HepG2 (cell line): ENCODE measurements around the gene PTRHD1. TPM values are rescaled to one million over a fixed set of nuclear protein-coding genes. Genes with fewer than 3 reads are reported as not detected.
A peak's percentile ranks its signal among the peaks of the same experiment; 100 is the strongest.

Source experiments
- ATAC-seq: fragments of 200-7000 bp; cut with Tn5 transposase; 3 replicates; pipeline ENCODE4 v1.9.1; 2020; ENCODE audit warnings: mild to moderate bottlenecking, moderate library complexity
- BruUV-seq: library from RNA; stranded (reverse); fragments of 400-500 nt; replicated peaks from 2 replicates; lab custom pipeline; 2021; lab: Mats Ljungman, UMichigan
- CTCF ChIA-PET: fragments of 300-600 bp; formaldehyde crosslinking; extraction: SDS; loops from one replicate; lab custom pipeline; 2021; ENCODE audit warnings: low total read pairs, inconsistent platforms, low intra/inter-chr PET ratio; lab: Yijun Ruan, JAX
- POLR2A ChIA-PET: fragments of 350-600 bp; sonication (Branson Sonifier 250); formaldehyde crosslinking; loops from one replicate; lab custom pipeline; 2020; ENCODE audit warnings: antibody characterized with exemption, inconsistent platforms; lab: Yijun Ruan, JAX
- DNase-seq: peaks from one replicate; pipeline ENCODE4 v3.0.0-alpha.2; 2015; ENCODE audit warnings: low spot score
- FAIRE-seq: peaks from 3 replicates; lab custom pipeline; 2011; peaks lifted over from hg19 to GRCh38; lab: Jason Lieb, UNC
- H2AFZ ChIP-seq: one replicate; pipeline ENCODE4 v1.6.1; 2011; ENCODE audit warnings: low read length, inconsistent platforms
- H3K27ac ChIP-seq: fragments of 300-600 bp; 3 replicates; pipeline ENCODE4 v1.8.0; 2011; ENCODE audit warnings: mixed run types, mild to moderate bottlenecking, mixed read lengths, low read length, inconsistent platforms; ENCODE audit not compliant: insufficient read depth; ENCODE audit errors: extremely low read length
- H3K27me3 ChIP-seq, 2 experiments: fragments of 200-600 bp in 1 of 2; 2 replicates in 1 of 2; 3 replicates in 1 of 2; pipeline versions ENCODE4 v1.6.0 to v1.8.0; 2011; ENCODE audit warnings: low read length in 2 of 2, mild to moderate bottlenecking in 2 of 2, moderate library complexity in 2 of 2, inconsistent platforms in 1 of 2; ENCODE audit not compliant: insufficient read depth in 2 of 2, control insufficient read depth in 1 of 2
- H3K36me3 ChIP-seq, 2 experiments: fragments of 200-600 bp in 1 of 2; replicated peaks in 1 of 2; 2 replicates in 1 of 2; 3 replicates in 1 of 2; pipeline versions ENCODE4 v1.5.1 to v1.8.0; 2011; ENCODE audit warnings: low read length in 2 of 2, inconsistent platforms in 1 of 2; ENCODE audit not compliant: insufficient read depth in 2 of 2, control insufficient read depth in 1 of 2
- H3K4me1 ChIP-seq: 2 replicates; pipeline ENCODE4 v1.5.1; 2012; ENCODE audit warnings: low read length, inconsistent platforms; ENCODE audit not compliant: insufficient read depth
- H3K4me2 ChIP-seq: 2 replicates; pipeline ENCODE4 v1.6.0; 2011; ENCODE audit warnings: low read depth, low read length, inconsistent platforms
- H3K4me3 ChIP-seq, 3 experiments: fragments of 200-600 bp in 1 of 3; sonication (generic), shearing (Covaris generic) in 1 of 3; replicated peaks in 1 of 3; 2 replicates each; pipeline ENCODE4 v1.5.1; 2011 to 2016; ENCODE audit warnings: low read length in 3 of 3, inconsistent platforms in 2 of 3, low read depth in 2 of 3, mild to moderate bottlenecking in 2 of 3, control low read depth in 1 of 3, mixed read lengths in 1 of 3; ENCODE audit not compliant: insufficient read depth in 1 of 3
- H3K79me2 ChIP-seq: one replicate; pipeline ENCODE4 v1.6.1; 2011; ENCODE audit warnings: low read length, inconsistent platforms; ENCODE audit not compliant: insufficient read depth
- H3K9ac ChIP-seq: 2 replicates; pipeline ENCODE4 v1.6.0; 2011; ENCODE audit warnings: mild to moderate bottlenecking, low read depth, low read length, inconsistent platforms; ENCODE audit not compliant: insufficient read depth
- H3K9me3 ChIP-seq: 2 replicates; pipeline ENCODE4 v1.5.1; 2012; ENCODE audit warnings: mild to moderate bottlenecking, low read length
- H4K20me1 ChIP-seq: 2 replicates; pipeline ENCODE4 v1.6.0; 2011; ENCODE audit warnings: inconsistent platforms, mild to moderate bottlenecking, low read length, moderate library complexity; ENCODE audit not compliant: insufficient read depth
- CREB3 ChIP-seq: sonication (generic); formaldehyde crosslinking; IDR thresholded peaks from 2 replicates; pipeline ENCODE4 v1.5.0; 2020; ENCODE audit warnings: missing genetic modification reagents
- HNRNPLL ChIP-seq: fragments of 200-400 bp; formaldehyde crosslinking; IDR thresholded peaks from 2 replicates; pipeline ENCODE4 v1.6.1; 2017; ENCODE audit warnings: mild to moderate bottlenecking, low read depth, low read length; ENCODE audit not compliant: poor library complexity, severe bottlenecking
- REPIN1 ChIP-seq: sonication (generic); formaldehyde crosslinking; IDR thresholded peaks from 2 replicates; pipeline ENCODE4 v1.8.0; 2022; ENCODE audit warnings: missing genetic modification reagents, low read depth, mild to moderate bottlenecking, borderline replicate concordance
- RORA ChIP-seq: sonication (generic); formaldehyde crosslinking; IDR thresholded peaks from 2 replicates; pipeline ENCODE4 v1.5.0; 2020; ENCODE audit warnings: mild to moderate bottlenecking, missing genetic modification reagents, moderate library complexity
- TCF12 ChIP-seq, 2 experiments: fragments of 450-650 bp in 1 of 2; sonication (generic) in 1 of 2; formaldehyde crosslinking in 1 of 2; IDR thresholded peaks; 2 replicates each; pipeline versions ENCODE4 v1.6.1 to v1.8.0; 2017 to 2022; ENCODE audit warnings: antibody characterized with exemption in 1 of 2, mild to moderate bottlenecking in 1 of 2, missing genetic modification reagents in 1 of 2, moderate library complexity in 1 of 2
- TEAD2 ChIP-seq: sonication (generic); formaldehyde crosslinking; IDR thresholded peaks from 2 replicates; pipeline ENCODE4 v1.9.0; 2021; ENCODE audit warnings: missing genetic modification reagents
- U2AF1 ChIP-seq: fragments of 200-400 bp; formaldehyde crosslinking; optimal IDR thresholded peaks from 2 replicates; pipeline ENCODE3; 2017; ENCODE audit warnings: mild to moderate bottlenecking, low read depth, low read length
- ZBED4 ChIP-seq: sonication (generic); formaldehyde crosslinking; IDR thresholded peaks from 2 replicates; pipeline ENCODE4 v1.4.0; 2020; ENCODE audit warnings: missing genetic modification reagents, borderline replicate concordance
- ZBTB26 ChIP-seq: IDR thresholded peaks from 2 replicates; pipeline ENCODE4 v1.6.1; 2016; ENCODE audit warnings: missing compliant biosample characterization, missing genetic modification reagents, borderline replicate concordance
- ZGPAT ChIP-seq: IDR thresholded peaks from 2 replicates; pipeline ENCODE4 v1.6.1; 2016; ENCODE audit warnings: mild to moderate bottlenecking
- ZNF629 ChIP-seq: sonication (generic); formaldehyde crosslinking; conservative IDR thresholded peaks from 2 replicates; pipeline ENCODE4 v1.5.0; 2020; ENCODE audit warnings: missing genetic modification reagents
- ZNF883 ChIP-seq: sonication (generic); formaldehyde crosslinking; IDR thresholded peaks from 2 replicates; pipeline ENCODE4 v1.5.1; 2020; ENCODE audit warnings: mild to moderate bottlenecking, missing genetic modification reagents; ENCODE audit errors: not compliant biosample characterization
- WGBS: methylation state at CpG from one replicate; pipeline ENCODE4 v1.1.6; 2017; ENCODE audit warnings: low lambda C conversion rate; 5-methylcytosine and 5-hydroxymethylcytosine counted together
- in situ Hi-C: cut with HindIII; loops from 2 replicates; pipeline ENCODE4 v1.10.0; 2017; ENCODE audit warnings: low pct_unique_long_range_greater_than_20kb; ENCODE audit not compliant: extremely low pct_ligation_motif_present
- intact Hi-C: fragments of 100-400 bp; cut with micrococcal nuclease; formaldehyde crosslinking; loops from one replicate; pipeline ENCODE4 v1.10.0; 2022; ENCODE audit not compliant: unreplicated experiment
- polyA plus RNA-seq, 8 experiments: library from polyadenylated mRNA; depleted of rRNA in 3 of 8; stranded (reverse) in 7 of 8; unstranded in 1 of 8; fragments of >200 nt; fragmentation: Illumina TruSeq in 4 of 8; extraction: Trizol in 4 of 8; gene quantifications; 2 replicates each; pipeline versions ENCODE4 v1.2.1 to v1.2.3, GENCODE V29; 2011 to 2016; ENCODE audit warnings: low read depth in 4 of 8, missing spikeins in 1 of 8, mixed read lengths in 1 of 8; ENCODE audit not compliant: insufficient read depth in 1 of 8
- total RNA-seq, 5 experiments: library from RNA; depleted of rRNA; stranded (reverse); fragments of >200 nt; fragmentation: Illumina TruSeq; extraction: Trizol; gene quantifications; 2 replicates each; pipeline ENCODE4 v1.2.3, GENCODE V29; 2016; ENCODE audit warnings: low read depth in 1 of 5

Gene PTRHD1
- total and polyA plus RNA-seq, 2 of the 13 experiments (the other 11 are each of a cell fraction or from before 2014, with no cell fraction given): 72.6 to 90.8 TPM

GRCh38 chr2:24827321-24828237 lies 34.4 kb upstream of the PTRHD1 start:
- Histone ChIP-seq H3K4me1 (peaks cover 21% of the 10 kb centered on the region), H3K27me3 (peaks cover 2 to 12% of the 10 kb centered on the region in 2 experiments; a peak in 3 of 5 replicates), H3K79me2 (no peaks in the 10 kb centered on the region), H2AFZ (peak overlapping the region; percentile 59), H3K9ac (peak overlapping the region; percentile 33; the same call in 1 of the 2 replicates), H3K9me3 (no peaks in the 10 kb centered on the region), H3K36me3 (peaks cover 0 to 1% of the 10 kb centered on the region in 2 experiments; a peak in 1 of 5 replicates), H4K20me1 (no peaks in the 10 kb centered on the region), H3K4me3 (peak overlapping the region; percentile 20 to 73 (median 20); a peak in 5 of 6 replicates), H3K4me2 (peak overlapping the region; percentile 98), H3K27ac (no peak overlapping the region)
- in situ Hi-C loops (loop anchor here (5.0 kb wide), 2 partner anchors 215 to 425 kb away; no protein-coding TSS in a partner anchor), intact Hi-C loops (loop anchor here (1.0 kb wide), 4 partner anchors 35 to 417 kb away; no protein-coding TSS in a partner anchor)
- FAIRE-seq: peak; percentile 100
- POLR2A ChIA-PET: interaction anchor here (0.9 to 1.5 kb wide), 3 partner anchors 18 to 428 kb away, joined by 3 to 10 read pairs (median 3); partner anchors contain the start of genes CENPO and PTRHD1
- no TSS peak for BruUV-seq
- ATAC-seq: peak; percentile 88
- DNase-seq: peak; percentile 84
- CTCF ChIA-PET: interaction anchor here (0.7 to 3.5 kb wide), 4 partner anchors 35 to 417 kb away, joined by 6 to 43 read pairs (median 20); partner anchors contain the start of genes CENPO and PTRHD1
- 19% methylated on average over 16 of the region's 30 CpGs for WGBS
- TF ChIP-seq ZGPAT: 0 out of 2 replicates have a peak, but pooled peaks have one; percentile 40
- TF ChIP-seq REPIN1 (CRISPR knock-in tag): no peak
- TF ChIP-seq CREB3 (CRISPR knock-in tag): no peak
- no peak for TF ChIP-seq ZNF883 (CRISPR knock-in tag)
- TF ChIP-seq ZBED4 (CRISPR knock-in tag): no peak
- 0 out of 2 replicates have a peak, but pooled peaks have one; percentile 25 for TF ChIP-seq TEAD2 (CRISPR knock-in tag)
- no peak; the same call in 1 of the 2 replicates for TF ChIP-seq ZBTB26 (CRISPR knock-in tag)
- TF ChIP-seq HNRNPLL: no peak
- TF ChIP-seq RORA (CRISPR knock-in tag): no peak
- 0 out of 2 replicates have a peak, but pooled peaks have one; percentile 18 for TF ChIP-seq ZNF629 (CRISPR knock-in tag)
- TF ChIP-seq U2AF1: no peak
- no peak for TF ChIP-seq TCF12 (IDR thresholded peaks at IDR 0.05)
- TF ChIP-seq TCF12 (CRISPR knock-in tag; IDR thresholded peaks at IDR 0.05): no peak
